Non-pigmented ciliary epithelial cell (primary cell): ENCODE results near the gene GLIPR1L1.

Experiments used
- DNase-seq: peaks from one replicate; pipeline ENCODE4 v3.0.0-alpha.2; 2010; ENCODE audit warnings: low read depth

GLIPR1L1 gene

DNA sequence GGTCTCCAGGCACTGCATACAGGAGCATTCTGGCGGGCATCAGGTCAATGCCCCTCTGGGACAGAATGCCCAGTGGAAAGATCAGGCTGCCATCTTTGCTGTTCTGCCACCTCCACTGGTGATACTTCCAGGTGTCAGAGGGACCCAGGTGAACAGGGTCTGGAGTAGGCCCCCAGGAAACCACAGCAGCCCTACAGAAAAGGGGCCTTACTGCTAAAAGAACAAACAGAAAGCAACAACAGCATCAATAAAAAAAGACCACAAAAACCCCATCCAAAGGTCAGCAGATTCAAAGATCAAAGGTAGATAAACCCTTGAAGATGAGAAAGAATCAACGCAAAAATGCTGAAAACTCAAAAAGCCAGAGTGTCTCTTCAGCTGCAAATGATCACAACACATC lies 15.9 kb downstream of the GLIPR1L1 start:
- DNase-seq, result no peak

DNA sequence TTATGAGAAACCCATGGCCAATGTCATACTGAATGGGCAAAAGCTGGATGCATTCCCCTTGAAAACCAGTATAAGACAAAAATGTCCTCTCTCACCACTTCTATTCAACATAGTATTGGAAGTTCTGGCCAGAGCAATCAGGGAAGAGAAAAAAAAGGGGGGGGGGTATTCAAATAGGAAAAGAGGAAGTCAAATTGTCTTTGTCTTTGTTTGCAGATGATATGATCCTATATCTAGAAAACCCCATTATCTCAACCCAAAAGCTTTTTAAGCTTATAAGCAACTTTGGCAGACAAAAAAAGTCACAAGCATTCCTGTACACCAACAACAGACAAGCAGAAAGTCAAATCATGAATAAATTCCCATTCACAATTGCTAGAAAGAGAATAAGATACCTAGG lies 19.5 kb downstream of the GLIPR1L1 start:
- no peak for DNase-seq

DNA sequence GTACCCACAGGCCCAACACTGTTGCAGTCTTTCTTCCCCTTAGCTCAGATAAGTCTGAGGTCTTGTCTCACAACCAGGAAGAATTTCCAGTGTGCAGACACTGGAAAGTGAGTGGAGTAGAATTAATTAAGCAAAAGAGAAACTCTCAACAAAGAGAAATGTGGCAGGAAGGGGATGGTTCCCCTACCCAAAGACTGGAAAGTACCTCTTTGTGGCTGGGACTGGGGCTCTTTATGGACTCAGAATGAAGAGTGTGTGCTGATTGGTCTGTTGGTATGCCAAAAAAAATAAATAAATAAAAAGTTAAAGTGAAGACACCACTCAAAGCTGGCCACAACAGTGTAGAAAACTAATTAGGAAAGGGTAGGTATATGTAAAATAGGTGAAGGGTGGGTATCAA lies 26.4 kb downstream of the GLIPR1L1 start:
- no peak for DNase-seq

DNA sequence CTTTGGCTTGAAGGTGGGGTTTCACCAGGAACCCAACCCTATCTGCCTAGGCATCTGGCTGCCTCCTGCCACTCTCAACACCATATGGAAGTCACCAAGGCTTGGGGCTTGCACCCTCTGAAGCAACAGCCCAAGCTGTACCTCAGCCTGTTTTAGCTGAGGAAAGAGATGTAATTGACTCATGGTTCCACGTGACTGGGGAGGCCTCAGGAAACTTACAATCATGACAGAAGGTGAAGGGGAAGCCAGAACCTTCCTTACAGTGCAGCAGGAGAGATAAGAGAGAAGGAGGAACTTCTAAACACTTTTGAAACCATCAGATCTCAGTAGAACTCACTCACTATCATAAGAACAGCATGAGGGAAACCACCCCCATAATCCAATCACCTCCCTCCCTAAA lies 26.9 kb downstream of the GLIPR1L1 start:
- DNase-seq, result no peak

DNA sequence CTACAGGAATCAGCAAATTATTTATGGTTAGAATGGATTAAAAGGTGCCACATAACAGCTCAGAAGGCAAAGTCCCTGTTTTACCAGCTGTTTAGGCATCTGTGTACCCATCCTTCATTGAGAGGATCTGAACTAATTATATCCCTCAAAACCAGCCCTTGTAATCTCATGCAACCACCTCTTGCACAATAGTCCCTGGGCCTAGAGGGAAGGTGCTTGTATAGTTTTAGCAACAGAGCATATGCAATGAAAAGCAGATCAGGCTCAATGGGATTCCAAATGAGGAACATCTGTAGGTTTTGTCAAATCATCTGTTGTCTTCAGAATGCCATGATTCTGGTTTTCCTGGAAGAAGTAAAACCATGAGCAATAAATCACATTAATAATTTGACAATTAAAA lies 30.4 kb downstream of the GLIPR1L1 start:
- no peak for DNase-seq

DNA sequence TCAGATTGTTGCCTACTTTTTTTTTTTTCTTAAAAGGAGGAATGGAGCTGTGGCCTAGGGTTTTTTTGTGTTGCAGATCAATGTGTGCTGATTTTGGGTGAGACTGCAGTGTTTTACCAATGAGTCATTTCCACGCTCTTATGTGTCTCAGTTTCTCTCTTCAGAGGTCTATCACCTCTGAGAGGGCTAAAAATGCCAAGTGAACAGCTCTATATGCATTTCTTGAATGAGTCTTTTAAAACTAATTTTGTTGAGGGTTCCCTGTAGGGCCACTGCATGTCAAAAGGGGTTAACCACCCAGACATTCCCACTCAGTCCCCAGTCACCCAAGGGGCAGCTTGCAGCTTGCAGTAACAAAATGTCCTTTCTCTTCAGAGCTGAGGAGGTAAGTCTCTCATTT lies 32.2 kb downstream of the GLIPR1L1 start:
- no peak for DNase-seq

DNA sequence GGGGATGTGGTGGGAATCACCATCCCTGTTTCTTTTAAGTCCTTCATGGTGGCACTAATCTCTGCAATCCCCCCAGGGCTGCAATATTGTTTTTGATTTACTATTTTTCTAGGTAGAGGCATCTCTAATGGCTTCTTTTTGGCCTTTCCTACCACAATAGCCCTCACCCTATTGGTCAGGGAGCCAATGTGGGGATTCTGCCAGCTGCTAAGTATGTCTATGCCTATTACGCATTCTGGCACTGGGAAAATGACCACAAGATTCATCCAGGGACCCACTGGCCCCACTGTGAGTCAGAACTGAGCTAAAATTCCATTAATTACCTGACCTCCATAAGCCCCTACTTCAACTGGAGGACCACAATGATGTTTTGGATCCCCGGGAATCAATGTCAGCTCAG lies 40.5 kb downstream of the GLIPR1L1 start:
- DNase-seq, result no peak

DNA sequence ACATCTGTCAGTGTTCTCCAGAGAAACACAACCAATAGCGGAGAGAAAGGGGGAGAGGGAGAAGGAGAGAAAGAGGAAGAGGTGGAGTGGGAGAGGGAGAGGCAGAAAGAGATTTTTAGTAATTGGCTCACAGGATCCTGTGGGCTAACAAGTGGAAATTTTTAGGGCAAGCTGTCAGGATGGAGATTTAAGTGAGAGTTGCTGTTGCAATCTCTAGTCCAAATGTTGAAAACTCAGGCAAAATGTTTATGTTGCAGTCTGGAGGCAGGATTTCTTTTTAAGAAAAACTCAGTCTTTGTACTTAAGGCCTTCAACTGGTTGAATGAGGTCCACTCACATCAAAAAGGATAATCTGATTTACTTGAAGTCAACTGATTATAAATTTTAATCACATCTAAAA lies 43.9 kb downstream of the GLIPR1L1 start:
- DNase-seq, result no peak

DNA sequence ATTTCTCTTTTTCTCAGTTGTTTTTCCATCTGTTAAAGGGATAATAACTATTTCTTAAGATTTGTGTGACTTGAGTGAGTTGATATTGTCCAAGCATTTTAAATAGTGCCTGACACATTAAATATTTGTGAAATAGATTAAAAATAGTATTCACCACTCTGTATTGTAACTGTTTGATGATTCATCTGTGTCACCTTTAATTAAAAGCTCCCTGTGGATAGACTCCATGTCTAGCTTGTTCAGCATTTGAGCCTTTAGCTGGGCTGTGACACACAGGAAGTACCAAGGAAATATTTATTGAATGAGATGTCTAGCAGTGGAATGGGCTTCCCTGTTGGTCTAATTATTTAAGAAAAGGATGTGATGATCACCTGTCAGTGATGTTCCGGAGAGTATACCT lies 54.6 kb downstream of the GLIPR1L1 start:
- peak; percentile 23 for DNase-seq

DNA sequence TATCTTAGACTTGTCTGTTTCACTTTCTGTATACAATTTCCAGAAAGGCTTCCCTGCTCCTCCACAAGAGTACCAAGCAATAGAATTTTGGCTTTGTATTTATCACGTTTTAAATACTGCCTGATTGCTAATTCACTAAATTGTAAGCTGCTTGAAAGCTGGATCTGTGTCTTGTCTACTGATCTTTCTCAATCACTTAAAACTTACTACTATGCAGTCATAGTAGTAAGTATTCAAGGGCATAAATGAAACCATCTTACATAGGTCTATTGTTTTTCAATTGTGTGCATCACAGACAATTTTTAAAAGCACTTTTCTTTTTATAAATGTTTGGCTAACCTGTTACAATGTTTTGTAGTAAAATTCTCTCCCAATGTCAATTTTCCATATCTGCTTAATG lies 55.2 kb downstream of the GLIPR1L1 start:
- DNase-seq, result no peak

DNA sequence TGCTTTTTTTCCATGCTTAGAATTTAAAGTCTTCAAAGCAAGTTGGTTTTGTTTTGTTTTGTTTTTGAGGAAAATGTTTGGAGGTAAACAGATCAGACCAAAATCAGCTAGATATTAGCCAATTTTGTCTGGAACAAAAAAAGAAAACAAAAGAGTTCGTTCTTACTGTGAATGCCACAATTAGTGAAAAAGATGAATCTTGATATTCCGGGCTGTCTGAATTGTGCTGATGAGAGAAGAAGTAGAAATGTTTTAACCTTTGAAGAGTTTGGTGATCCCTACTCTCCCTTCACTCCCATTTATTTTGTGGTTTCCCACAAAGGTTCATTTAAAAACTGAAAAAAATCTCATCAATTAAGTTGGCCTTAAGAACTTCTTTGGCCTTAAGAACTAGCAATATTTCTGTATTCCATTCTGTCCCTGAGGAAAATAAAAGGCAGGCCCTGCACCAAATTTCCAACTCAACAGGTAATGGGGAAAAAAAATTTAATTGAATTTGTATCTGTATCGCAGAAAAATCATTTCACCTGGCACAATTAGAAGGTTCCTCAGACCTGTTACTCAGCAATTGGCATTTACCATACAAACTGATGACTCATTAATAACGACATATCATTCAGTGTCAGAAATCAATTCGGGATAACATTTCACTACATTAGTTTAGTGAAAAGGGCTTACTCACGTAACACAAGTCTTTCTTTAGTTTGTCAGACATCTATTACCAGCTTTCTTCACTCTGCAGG lies 55.9 kb downstream of the GLIPR1L1 start:
- no peak for DNase-seq

DNA sequence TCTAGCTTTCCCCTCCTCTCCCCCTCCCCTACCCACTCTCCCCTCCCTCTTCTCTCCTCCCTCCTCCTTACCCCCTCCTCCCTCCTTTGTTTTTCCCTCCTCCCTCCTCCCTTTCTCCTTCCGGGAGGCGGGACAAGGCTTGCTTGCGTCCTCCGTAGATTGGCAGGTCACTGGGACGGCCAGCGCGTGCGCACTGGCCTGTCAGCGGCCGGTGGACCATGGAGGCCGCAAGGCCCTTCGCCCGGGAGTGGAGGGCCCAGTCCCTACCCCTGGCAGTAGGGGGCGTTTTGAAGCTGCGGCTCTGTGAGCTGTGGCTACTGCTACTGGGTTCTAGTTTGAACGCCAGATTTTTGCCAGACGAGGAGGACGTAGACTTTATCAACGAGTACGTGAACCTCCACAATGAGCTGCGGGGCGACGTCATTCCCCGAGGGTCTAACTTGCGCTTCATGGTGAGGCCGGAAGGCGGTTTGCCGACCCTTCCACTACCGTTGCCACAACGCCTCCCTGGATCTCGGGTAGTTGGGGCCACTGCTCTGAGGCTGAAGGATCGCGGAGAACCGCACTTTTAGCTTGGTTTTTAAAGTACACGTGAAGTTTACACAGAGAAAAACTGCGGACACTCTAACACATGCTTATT lies 56.5 kb downstream of the GLIPR1L1 start, which contains the start of gene GLIPR1L2:
Gene GLIPR1L2, plus strand, starts transcription at position 191 of the 640 bp plus-strand sequence. Its CDS starts 28 bp downstream, at position 219.
- DNase-seq, result peak; percentile 93

DNA sequence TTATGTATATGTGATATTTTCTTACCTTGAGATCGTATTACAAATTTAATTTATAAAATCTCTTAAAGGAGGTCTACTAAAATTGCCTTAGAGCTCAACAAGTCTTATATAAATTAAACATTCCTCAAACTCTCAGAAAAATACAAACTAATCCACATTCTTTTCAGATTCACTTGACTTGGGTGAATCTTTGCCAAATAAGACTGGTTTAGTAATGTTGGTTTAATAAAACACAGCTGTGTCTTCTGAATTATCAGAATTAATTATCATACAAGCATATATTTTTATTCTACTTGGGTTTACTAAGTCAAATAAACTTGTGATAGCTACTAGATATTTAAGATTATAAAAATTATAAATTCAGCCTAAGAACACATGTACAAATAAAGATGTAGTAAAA lies 69.8 kb downstream of the GLIPR1L1 start:
- no peak for DNase-seq

DNA sequence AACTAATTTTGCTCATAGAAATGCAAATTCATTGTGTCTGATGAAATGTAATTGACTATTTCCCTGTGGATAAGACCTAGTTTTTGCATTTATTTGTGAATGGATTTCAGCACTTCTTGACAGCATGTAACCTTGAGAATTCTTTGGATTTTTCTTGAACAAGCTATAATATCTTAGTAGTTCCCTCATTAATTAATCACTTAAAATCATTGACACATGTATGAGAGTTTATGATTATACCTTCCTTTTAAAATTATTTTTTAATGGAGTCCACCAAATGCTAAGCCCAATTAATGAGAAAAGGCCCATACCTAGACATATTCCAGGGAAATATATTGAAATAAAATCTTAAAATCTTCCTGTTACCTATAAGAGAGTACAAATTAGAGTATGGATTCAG lies 73.2 kb downstream of the GLIPR1L1 start:
- DNase-seq, result no peak

DNA sequence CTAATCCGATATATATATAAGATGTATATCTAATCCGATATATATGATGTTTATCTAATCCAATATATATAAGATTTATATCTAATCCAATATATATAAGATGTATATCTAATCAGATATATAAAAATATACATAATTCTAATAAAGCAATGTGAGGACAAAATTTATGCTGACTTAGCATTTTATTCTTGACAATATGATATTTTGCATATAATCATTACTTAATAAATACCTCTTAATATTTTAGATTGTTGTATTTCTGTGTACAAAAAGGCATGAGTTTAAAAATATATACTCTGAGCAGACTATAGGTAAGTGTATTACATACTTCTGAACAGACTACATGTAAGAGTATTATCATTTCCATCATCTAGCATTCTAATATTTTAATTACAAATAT lies 75.4 kb downstream of the GLIPR1L1 start:
- DNase-seq, result no peak

DNA sequence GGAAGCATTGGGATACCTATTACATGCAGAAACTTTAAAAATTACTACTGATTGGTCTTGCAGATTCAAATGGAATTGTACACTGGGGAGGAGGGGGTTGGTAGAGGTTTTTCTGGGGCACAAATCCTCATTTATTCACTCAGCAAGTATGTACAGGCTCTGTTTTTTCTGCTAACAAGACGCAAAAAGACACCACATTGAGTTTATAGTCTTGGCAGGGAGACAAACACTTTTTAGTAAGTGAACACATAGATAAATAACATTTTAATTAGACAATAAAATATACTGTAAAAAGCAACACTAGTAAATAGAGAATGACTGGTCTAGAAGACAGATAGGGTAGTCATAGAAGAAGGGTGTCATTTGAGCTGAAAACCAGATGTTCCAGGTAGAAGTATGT lies 80.2 kb downstream of the GLIPR1L1 start:
- no peak for DNase-seq

DNA sequence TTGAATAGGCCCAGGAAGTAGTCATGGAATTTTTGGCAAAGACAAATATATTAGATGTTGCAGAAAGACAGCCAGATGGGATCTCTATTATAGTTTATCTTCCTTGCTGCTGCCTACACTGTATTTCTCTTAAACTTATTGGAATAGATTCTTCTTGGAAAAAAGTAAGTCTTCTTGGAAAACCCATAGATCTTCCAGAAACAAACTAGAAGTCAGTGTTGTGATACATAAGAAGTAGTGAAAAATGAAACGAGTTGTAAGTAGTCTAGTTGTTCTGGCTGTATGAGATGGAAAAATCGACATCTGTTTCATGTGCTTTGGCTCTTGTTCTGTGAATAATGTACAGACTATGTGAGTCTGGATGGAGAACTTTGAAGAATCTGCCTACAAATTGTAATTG lies 85.4 kb downstream of the GLIPR1L1 start:
- no peak for DNase-seq
